Endothelial cell (in vitro differentiated cells): ENCODE results near the gene ANKAR. TPM values are rescaled to one million over a fixed set of nuclear protein-coding genes. Genes with fewer than 3 reads are reported as not detected.
"Not testable (repeated sequence)": the region's sequence is repeated elsewhere in the genome, so short reads cannot be mapped to it uniquely, and the experiment has no call there.

Experiments used
- DNase-seq: peaks from one replicate; pipeline ENCODE4 v3.0.0; 2021; ENCODE audit warnings: low spot score
- H3K27ac Mint-ChIP-seq: one replicate; pipeline ENCODE4 v1.8.0; 2021; ENCODE audit warnings: mixed read lengths, inconsistent platforms; ENCODE audit not compliant: unreplicated experiment
- H3K27me3 Mint-ChIP-seq: one replicate; pipeline ENCODE4 v1.8.0; 2021; ENCODE audit warnings: mild to moderate bottlenecking, moderate library complexity, mixed read lengths, inconsistent platforms; ENCODE audit not compliant: unreplicated experiment
- H3K36me3 Mint-ChIP-seq: one replicate; pipeline ENCODE4 v1.8.0; 2021; ENCODE audit warnings: mild to moderate bottlenecking, low read depth, mixed read lengths, inconsistent platforms; ENCODE audit not compliant: unreplicated experiment
- H3K4me1 Mint-ChIP-seq: one replicate; pipeline ENCODE4 v1.8.0; 2021; ENCODE audit warnings: mild to moderate bottlenecking, mixed read lengths, inconsistent platforms; ENCODE audit not compliant: unreplicated experiment
- H3K4me3 Mint-ChIP-seq: one replicate; pipeline ENCODE4 v1.8.0; 2021; ENCODE audit warnings: mild to moderate bottlenecking, mixed read lengths, inconsistent platforms; ENCODE audit not compliant: unreplicated experiment
- H3K9me3 Mint-ChIP-seq: one replicate; pipeline ENCODE4 v1.8.0; 2021; ENCODE audit warnings: mixed read lengths, inconsistent platforms; ENCODE audit not compliant: unreplicated experiment
- total RNA-seq: library from RNA; stranded (reverse); fragmentation: NEBNext Ultra II Directional; extraction: Animal tissue kit (Norgen Biotek cat#: 25700); gene quantifications from one replicate; pipeline ENCODE4 v1.2.1, GENCODE V29; 2021; ENCODE audit not compliant: unreplicated experiment
- TF ChIP-seq, protein P1 (sequence below): fragments of 200-600 bp; sonication (generic); IDR thresholded peaks from one replicate; pipeline ENCODE4 v1.5.0; 2021; ENCODE audit warnings: antibody characterized with exemption; ENCODE audit not compliant: unreplicated experiment

ANKAR gene
- total RNA-seq, 1 donor from 2014 or later = 8.5 TPM

DNA sequence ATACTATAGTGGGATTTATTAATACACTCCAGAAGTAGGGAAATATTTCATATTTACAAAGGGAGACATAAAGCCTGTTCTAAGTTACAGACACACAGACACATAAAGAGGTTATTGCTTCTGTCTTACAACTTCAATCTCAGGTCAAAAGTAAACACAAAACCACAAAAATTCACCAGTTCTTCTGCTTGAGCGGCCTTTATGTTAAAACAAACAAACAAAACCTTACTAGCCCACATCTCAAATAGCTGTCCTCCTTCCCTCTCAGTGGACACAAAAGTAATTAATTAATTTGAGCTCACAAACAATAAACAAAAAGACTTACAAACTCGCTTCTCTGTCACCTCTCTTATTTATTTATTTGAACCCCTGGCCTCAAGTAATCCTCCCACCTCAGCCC is 14.7 kb upstream of the ANKAR start:
- Mint-ChIP-seq H3K9me3 (no peaks in the 10 kb centered on the region), H3K27me3 (peaks cover 6% of the 10 kb centered on the region), H3K27ac (no peak overlapping the region), H3K36me3 (no peaks in the 10 kb centered on the region), H3K4me3 (no peak overlapping the region), H3K4me1 (peaks cover 5% of the 10 kb centered on the region)
- no peak for DNase-seq
- TF ChIP-seq, protein P1, sequence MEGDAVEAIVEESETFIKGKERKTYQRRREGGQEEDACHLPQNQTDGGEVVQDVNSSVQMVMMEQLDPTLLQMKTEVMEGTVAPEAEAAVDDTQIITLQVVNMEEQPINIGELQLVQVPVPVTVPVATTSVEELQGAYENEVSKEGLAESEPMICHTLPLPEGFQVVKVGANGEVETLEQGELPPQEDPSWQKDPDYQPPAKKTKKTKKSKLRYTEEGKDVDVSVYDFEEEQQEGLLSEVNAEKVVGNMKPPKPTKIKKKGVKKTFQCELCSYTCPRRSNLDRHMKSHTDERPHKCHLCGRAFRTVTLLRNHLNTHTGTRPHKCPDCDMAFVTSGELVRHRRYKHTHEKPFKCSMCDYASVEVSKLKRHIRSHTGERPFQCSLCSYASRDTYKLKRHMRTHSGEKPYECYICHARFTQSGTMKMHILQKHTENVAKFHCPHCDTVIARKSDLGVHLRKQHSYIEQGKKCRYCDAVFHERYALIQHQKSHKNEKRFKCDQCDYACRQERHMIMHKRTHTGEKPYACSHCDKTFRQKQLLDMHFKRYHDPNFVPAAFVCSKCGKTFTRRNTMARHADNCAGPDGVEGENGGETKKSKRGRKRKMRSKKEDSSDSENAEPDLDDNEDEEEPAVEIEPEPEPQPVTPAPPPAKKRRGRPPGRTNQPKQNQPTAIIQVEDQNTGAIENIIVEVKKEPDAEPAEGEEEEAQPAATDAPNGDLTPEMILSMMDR = no peak

DNA sequence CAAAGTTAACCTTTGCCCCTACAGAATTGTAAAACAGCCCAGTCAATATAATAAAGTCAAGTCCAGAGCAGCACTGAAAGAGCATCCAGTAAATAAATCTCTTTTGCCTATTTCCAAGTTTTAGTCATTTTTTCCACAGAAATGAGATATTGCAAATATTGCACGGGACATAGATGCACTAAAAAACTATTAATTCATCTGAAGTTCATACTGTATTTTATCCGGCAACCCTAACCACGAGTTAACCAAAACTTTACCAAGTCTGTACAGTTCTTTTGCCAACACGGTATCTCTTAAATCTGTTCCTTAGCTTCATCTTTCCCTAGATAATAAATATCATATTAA is 13.7 kb upstream of the ANKAR start:
- peaks cover 5% of the 10 kb centered on the region for H3K4me1 Mint-ChIP-seq
- no peak overlapping the region for H3K4me3 Mint-ChIP-seq
- DNase-seq = no peak
- no peaks in the 10 kb centered on the region for H3K36me3 Mint-ChIP-seq
- H3K27me3 Mint-ChIP-seq = peaks cover 6% of the 10 kb centered on the region
- TF ChIP-seq, protein P1 = no peak
- H3K9me3 Mint-ChIP-seq = no peaks in the 10 kb centered on the region
- H3K27ac Mint-ChIP-seq = no peak overlapping the region

DNA sequence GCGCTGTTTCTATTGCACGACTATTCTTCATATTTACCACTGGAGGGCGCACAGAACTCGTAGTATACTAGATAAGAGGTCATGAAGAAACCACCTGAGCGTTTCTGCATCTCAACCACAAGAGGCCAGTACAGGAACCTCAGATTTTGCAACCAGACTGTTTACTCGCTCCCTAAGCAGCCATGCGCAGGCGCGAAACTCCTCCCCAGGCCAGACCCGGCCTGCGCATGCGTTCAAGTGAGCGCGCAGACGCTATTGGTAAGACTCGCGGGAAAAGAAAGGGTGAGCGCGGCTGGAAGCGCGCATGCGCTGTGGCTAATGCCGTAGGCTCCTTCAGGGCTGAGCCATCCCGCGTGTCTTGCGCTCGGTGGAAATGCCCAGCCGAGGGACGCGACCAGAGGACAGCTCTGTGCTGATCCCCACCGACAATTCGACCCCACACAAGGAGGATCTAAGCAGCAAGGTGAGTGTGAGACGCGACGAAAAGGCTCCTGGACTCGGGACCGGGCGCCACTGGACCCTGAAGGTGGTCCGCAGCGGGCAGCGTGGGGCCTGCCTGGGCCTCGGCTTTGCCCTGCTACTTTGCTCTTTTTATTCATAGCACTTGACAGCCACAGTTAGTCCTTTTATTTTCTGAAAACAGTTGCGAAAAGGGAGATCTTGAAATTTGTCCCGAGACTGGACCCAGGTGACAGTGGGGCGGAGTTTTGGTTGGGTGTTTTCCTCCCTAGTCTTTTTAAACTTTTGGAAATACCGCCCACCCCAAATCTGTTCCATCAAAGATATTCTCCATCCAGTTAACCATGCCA is 13.1 kb upstream of the ANKAR start, which contains the start of gene ASNSD1:
TSS of gene ASNSD1 (plus strand) at position 312 of the 809 bp plus-strand sequence. CDS start 4,674 bp downstream, outside the sequence.
- Mint-ChIP-seq H3K9me3 (no peaks in the 10 kb centered on the region), H3K27ac (no peak within 1 kb of the TSS), H3K36me3 (peaks cover 4% of the 10 kb centered on the region), H3K27me3 (peaks cover 5% of the 10 kb centered on the region), H3K4me3 (no peak within 1 kb of the TSS), H3K4me1 (peaks cover 5% of the 10 kb centered on the region)
- DNase-seq = peak; percentile 99
- TF ChIP-seq, protein P1 = peak; percentile 98

DNA sequence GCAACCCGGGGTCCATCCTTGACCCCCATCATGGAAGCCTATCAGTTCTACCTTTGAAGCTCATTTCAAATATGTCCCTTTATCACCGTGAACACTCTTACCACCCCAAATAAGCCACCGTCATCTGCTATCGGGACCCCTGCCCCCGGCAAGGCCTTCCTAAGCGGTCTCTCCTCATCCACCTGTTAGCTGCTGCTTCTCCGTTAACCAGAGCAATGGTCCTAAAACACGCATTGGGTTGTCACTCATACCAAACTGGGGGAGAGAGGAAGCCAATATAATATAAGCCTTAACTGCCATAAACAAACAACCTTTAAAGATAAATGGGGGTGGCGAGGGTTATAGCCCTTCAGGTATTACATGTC is 12.5 kb upstream of the ANKAR start:
- peaks cover 5% of the 10 kb centered on the region for H3K4me1 Mint-ChIP-seq
- no peak for DNase-seq

DNA sequence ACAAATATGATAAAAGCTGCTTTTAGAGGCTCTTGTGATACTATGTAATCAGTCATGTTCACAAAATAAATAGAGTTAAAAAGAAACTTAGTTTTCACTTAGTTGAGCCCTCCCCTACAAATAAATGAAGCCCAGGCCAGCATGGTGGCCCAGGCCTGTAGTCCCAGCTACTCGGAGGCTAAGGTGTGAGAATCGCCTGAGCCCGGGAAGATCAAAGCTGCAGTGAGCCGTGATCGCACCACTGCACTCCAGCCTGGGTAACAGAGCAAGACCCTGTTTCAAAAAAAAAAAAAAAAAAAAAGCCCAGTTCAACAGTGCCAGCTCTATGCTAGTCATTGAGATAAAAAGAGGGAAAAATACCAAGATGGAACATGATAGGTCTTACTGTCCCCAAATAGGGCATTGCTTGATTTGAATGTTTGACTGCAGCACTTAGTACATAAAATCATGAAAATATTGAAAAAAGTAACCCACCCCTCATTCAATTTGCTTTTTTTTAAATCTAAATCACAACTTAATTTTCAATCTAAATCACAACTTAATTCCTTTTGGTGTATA is 11.7 kb upstream of the ANKAR start:
- DNase-seq = no peak
- no peaks in the 10 kb centered on the region for H3K9me3 Mint-ChIP-seq
- H3K27ac Mint-ChIP-seq = no peak overlapping the region
- H3K4me1 Mint-ChIP-seq = peaks cover 5% of the 10 kb centered on the region
- H3K27me3 Mint-ChIP-seq = peaks cover 4% of the 10 kb centered on the region
- peaks cover 10% of the 10 kb centered on the region for H3K36me3 Mint-ChIP-seq
- peak overlapping the region; percentile 79 for H3K4me3 Mint-ChIP-seq
- TF ChIP-seq, protein P1 = no peak

More for the DNA sequence above, 12.5 kb upstream of the ANKAR start:
- Mint-ChIP-seq H3K27me3 (peaks cover 4% of the 10 kb centered on the region), H3K36me3 (peaks cover 8% of the 10 kb centered on the region), H3K4me3 (no peak overlapping the region), H3K27ac (no peak overlapping the region), H3K9me3 (no peaks in the 10 kb centered on the region)
- TF ChIP-seq, protein P1 = no peak

DNA sequence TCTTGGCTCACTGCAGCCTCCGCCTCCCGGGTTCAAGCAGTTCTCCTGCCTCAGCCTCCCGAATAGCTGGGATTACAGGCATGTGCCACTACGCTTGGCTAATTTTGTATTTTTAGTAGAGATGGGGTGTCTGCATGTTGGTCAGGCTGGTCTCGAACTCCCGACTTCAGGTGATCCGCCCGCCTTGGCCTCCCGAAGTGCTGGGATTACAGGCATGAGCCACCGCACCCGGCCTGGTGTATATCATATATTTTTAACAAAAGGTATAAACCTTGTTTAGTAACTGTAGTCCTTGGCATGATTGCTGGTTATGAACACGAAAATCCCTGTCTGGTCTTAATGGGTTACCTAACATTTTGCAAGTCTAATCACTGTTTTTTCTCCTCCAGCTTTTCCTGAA is 11.2 kb upstream of the ANKAR start:
- peaks cover 12% of the 10 kb centered on the region for H3K36me3 Mint-ChIP-seq
- DNase-seq, H3K27me3 Mint-ChIP-seq, H3K27ac Mint-ChIP-seq, H3K9me3 Mint-ChIP-seq, H3K4me3 Mint-ChIP-seq, H3K4me1 Mint-ChIP-seq: not testable (repeated sequence)
